Activated CD4-positive, alpha-beta T cell treated with anti-CD3 and anti-CD28 coated beads for 36 hours (primary cell): ENCODE measurements around the gene PTPN14. TPM values are rescaled to one million over a fixed set of nuclear protein-coding genes. Genes with fewer than 3 reads are reported as not detected.

Source experiments
- ATAC-seq: fragments of 200-7000 bp; cut with Tn5 transposase; one replicate; pipeline ENCODE4 v1.10.0; 2021; ENCODE audit warnings: mild to moderate bottlenecking, moderate library complexity
- CTCF ChIA-PET: fragments of 350-600 bp; sonication (Branson Sonifier 250); formaldehyde crosslinking; loops from one replicate; lab custom pipeline; 2021; ENCODE audit warnings: antibody characterized with exemption; lab: Charles Lee
- POLR2A ChIA-PET: fragments of 350-600 bp; sonication (Branson Sonifier 250); formaldehyde crosslinking; loops from one replicate; lab custom pipeline; 2021; ENCODE audit warnings: antibody characterized with exemption, inconsistent platforms; lab: Charles Lee
- DNase-seq: peaks from one replicate; pipeline ENCODE4 v3.0.0-alpha.2; 2020
- H3K27ac Mint-ChIP-seq: one replicate; pipeline ENCODE4 v1.8.0; 2021; ENCODE audit warnings: mixed read lengths
- H3K27me3 Mint-ChIP-seq: one replicate; pipeline ENCODE4 v1.8.0; 2021; ENCODE audit warnings: mixed read lengths
- H3K36me3 Mint-ChIP-seq: one replicate; pipeline ENCODE4 v1.8.0; 2021; ENCODE audit warnings: low read depth, mixed read lengths
- H3K4me1 Mint-ChIP-seq: one replicate; pipeline ENCODE4 v1.8.0; 2021; ENCODE audit warnings: mixed read lengths
- H3K4me3 Mint-ChIP-seq: one replicate; pipeline ENCODE4 v1.8.0; 2021; ENCODE audit warnings: mild to moderate bottlenecking, moderate library complexity, mixed read lengths
- H3K9me3 Mint-ChIP-seq: one replicate; pipeline ENCODE4 v1.8.0; 2021; ENCODE audit warnings: low read depth, mixed read lengths
- intact Hi-C, 2 experiments: fragments of 100-400 bp; cut with DNase I in 1 of 2; cut with micrococcal nuclease in 1 of 2; formaldehyde crosslinking; loops; one replicate each; pipeline versions ENCODE4 v1.14.2 to v1.15.1; 2022 to 2024; cut with DNase I, micrococcal nuclease
- total RNA-seq, 2 experiments: library from RNA; stranded (reverse); gene quantifications; one replicate each; pipeline ENCODE4 v1.2.3, GENCODE V29; 2021

Gene PTPN14
- total RNA-seq, 2 experiments from 2014 or later = 4.1 to 4.3 TPM

DNA sequence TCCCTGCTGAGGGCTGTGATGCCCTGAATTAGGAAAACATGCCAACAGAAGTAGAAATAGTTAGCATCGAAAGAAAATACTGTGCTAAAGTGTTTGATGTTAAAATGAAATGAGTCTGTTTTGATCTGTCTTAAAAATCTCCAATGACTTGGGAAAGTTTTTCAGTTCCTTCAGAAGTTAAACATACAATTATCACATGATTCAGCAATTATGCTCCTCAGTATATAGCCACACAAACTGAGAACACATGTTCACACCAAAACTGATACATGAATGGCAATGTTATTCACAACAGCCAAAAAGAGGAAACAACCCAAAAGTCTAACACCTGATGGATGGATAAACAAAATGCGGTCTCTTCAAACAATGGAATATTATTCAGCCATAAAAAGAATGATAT, 130.6 kb downstream of the PTPN14 start:
- peaks cover 10% of the 10 kb centered on the region for H3K4me1 Mint-ChIP-seq
- peaks cover 1% of the 10 kb centered on the region for H3K36me3 Mint-ChIP-seq
- ATAC-seq (no peak), DNase-seq (no peak)
- H3K27ac Mint-ChIP-seq = no peak overlapping the region
- intact Hi-C loops = no loop called here
- POLR2A ChIA-PET = no interaction called here
- CTCF ChIA-PET = interaction anchor here (1.2 kb wide), 1 partner anchor 8 kb away, joined by 3 read pairs; no protein-coding TSS in a partner anchor
- H3K9me3 Mint-ChIP-seq = no peaks in the 10 kb centered on the region
- H3K4me3 Mint-ChIP-seq = no peak overlapping the region
- no peaks in the 10 kb centered on the region for H3K27me3 Mint-ChIP-seq

GRCh38 chr1:214420341-214420740, 131.1 kb downstream of the PTPN14 start:
- no peak for DNase-seq
- ChIA-PET CTCF (no interaction called here), POLR2A (no interaction called here)
- ATAC-seq = no peak
- Mint-ChIP-seq H3K4me1 (peaks cover 8% of the 10 kb centered on the region), H3K9me3 (no peaks in the 10 kb centered on the region), H3K4me3 (no peak overlapping the region), H3K27me3 (no peaks in the 10 kb centered on the region), H3K27ac (no peak overlapping the region), H3K36me3 (peaks cover 1% of the 10 kb centered on the region)
- intact Hi-C loops = no loop called here

DNA sequence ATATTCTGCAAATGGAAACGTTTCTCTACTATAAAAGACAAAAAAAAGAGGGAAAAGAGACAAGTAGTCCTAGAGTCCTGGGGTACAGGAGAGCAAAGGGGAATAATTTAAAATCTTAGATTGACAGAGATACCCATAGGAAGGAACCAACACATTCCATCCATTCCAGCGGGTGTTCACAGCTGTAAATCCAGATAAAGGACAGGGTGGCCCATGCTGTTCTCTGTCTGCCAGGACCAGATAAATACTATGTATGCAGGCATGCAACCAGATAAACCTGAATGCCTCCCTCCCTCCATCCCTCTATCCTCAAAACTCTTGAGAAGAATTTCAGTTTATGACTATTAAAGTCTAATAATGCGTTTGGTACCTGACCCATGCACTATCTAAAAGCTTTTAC, 131.8 kb downstream of the PTPN14 start:
- Mint-ChIP-seq H3K4me3 (no peak overlapping the region), H3K27me3 (no peaks in the 10 kb centered on the region), H3K36me3 (peaks cover 1% of the 10 kb centered on the region), H3K9me3 (no peaks in the 10 kb centered on the region), H3K27ac (no peak overlapping the region), H3K4me1 (peaks cover 8% of the 10 kb centered on the region)
- intact Hi-C loops = no loop called here
- CTCF ChIA-PET = no interaction called here
- POLR2A ChIA-PET = no interaction called here
- DNase-seq = no peak
- no peak for ATAC-seq

DNA sequence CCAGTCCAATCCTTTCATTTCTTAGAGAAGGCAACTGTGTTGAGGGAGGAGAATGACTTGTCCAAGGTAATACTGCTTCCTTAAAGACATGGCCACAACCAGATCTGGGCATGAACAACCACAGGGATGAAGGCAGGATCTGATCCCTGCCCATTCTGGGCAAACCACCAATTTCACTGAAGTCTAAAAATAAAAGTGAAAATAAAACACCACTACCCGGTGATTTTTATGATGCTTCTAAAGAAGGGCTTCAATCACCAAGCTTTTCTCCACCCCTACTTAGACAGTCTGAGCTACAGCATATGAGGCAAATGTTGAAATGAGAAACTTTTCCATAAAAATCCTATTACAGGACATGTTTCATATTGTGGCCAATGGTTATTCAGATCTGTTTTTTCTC, 133.0 kb downstream of the PTPN14 start:
- DNase-seq = no peak
- H3K4me1 Mint-ChIP-seq = peaks cover 8% of the 10 kb centered on the region
- no peaks in the 10 kb centered on the region for H3K27me3 Mint-ChIP-seq
- peaks cover 1% of the 10 kb centered on the region for H3K36me3 Mint-ChIP-seq
- peak; percentile 23 for ATAC-seq
- no peak overlapping the region for H3K27ac Mint-ChIP-seq
- ChIA-PET POLR2A (no interaction called here), CTCF (interaction anchor here (0.7 to 1.5 kb wide), 3 partner anchors 9 to 90 kb away, joined by 3 to 5 read pairs (median 3); no protein-coding TSS in a partner anchor)
- H3K4me3 Mint-ChIP-seq = no peak overlapping the region
- intact Hi-C loops = no loop called here
- no peaks in the 10 kb centered on the region for H3K9me3 Mint-ChIP-seq

DNA sequence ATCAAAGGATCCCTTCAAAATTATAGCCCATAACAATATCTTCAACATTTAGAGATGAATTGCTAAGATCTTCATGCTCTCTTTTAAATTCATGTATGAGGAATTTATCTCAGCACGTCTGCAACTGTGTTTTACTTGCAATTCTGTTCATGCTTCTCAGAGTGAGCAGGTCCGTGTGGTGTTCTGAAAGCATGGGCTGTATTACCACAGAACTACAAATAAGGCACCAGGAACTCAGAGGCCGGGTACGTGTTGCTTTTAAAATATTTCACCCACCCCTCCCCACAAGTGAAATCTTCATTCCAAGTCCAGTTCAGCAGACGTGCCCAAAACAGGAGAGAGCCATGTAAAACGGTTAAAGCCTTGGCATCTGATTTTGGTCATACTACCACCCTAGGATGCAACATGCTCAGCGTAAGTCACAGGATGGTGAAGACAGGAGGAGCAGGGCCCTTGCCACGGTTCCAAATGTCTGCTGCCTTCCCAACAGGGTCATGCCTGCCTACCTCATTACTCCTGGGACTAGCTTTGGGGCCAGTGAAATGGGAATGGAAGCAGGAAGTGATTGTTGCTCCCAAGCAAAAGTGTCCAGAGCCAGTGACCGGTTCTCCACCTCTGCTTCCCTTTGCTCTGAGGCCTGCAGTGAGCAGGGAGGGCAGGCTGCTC, 133.7 kb downstream of the PTPN14 start:
- Mint-ChIP-seq H3K4me3 (no peak overlapping the region), H3K27me3 (no peaks in the 10 kb centered on the region), H3K27ac (no peak overlapping the region), H3K4me1 (peaks cover 8% of the 10 kb centered on the region), H3K36me3 (no peaks in the 10 kb centered on the region), H3K9me3 (no peaks in the 10 kb centered on the region)
- ATAC-seq (no peak), DNase-seq (no peak)
- ChIA-PET CTCF (interaction anchor here (1.5 kb wide), 1 partner anchor 10 kb away, joined by 5 read pairs; no protein-coding TSS in a partner anchor), POLR2A (no interaction called here)
- intact Hi-C loops = no loop called here

DNA sequence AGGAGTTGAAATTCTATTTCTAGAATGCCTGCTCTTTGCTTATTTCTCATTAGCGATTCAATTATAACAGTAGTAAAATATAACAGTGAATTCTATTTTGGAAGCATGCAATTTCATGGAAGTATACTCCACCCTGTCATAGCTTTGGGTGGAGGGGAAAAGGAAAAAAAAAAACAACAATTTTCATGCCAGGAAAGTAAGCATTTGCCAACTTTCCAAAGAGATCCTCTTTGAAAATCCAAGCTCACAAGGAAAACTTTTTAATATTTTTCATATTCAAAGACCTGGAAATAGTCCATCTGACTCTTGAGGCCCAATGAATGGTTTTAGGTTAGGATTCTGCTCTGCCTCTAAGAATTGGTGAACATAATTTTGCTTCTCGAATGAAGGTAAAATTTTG, 134.5 kb downstream of the PTPN14 start:
- intact Hi-C loops = no loop called here
- ATAC-seq = no peak
- CTCF ChIA-PET = no interaction called here
- Mint-ChIP-seq H3K27ac (no peak overlapping the region), H3K4me1 (peaks cover 8% of the 10 kb centered on the region), H3K4me3 (no peak overlapping the region), H3K9me3 (no peaks in the 10 kb centered on the region), H3K27me3 (no peaks in the 10 kb centered on the region), H3K36me3 (no peaks in the 10 kb centered on the region)
- POLR2A ChIA-PET = no interaction called here
- DNase-seq = no peak

- no peak for DNase-seq
- H3K36me3 Mint-ChIP-seq = no peaks in the 10 kb centered on the region
- no peak for ATAC-seq
- intact Hi-C loops = no loop called here
- no peaks in the 10 kb centered on the region for H3K27me3 Mint-ChIP-seq
- H3K4me1 Mint-ChIP-seq = peaks cover 8% of the 10 kb centered on the region
- ChIA-PET POLR2A (interaction anchor here (0.6 kb wide), 1 partner anchor 13 kb away, joined by 5 read pairs; no protein-coding TSS in a partner anchor), CTCF (no interaction called here)
- no peak overlapping the region for H3K4me3 Mint-ChIP-seq
- H3K9me3 Mint-ChIP-seq = no peaks in the 10 kb centered on the region
- no peak overlapping the region for H3K27ac Mint-ChIP-seq
Measured at GRCh38 chr1:214416417-214416816, 135.0 kb downstream of the PTPN14 start.

DNA sequence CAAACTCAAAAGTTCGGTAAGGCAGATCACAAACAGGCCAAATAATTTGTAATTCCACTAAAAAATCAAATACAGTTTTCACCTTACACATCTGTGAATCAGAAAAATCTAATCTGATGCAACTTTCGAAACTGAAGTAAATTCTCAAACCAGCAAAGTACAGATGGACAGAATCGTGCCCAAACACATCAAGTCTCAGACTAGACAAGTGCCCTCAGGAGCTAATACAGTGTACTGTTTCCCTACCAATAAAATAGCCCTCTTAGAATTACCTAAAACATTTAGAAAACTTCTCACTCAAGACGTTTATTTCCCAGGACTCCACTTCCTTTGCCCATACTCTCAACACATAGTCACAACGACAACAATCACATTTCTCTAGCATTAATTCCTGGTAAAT, 136.3 kb downstream of the PTPN14 start:
- Mint-ChIP-seq H3K4me1 (peaks cover 8% of the 10 kb centered on the region), H3K27me3 (no peaks in the 10 kb centered on the region), H3K27ac (no peak overlapping the region), H3K9me3 (peaks cover 2% of the 10 kb centered on the region), H3K36me3 (no peaks in the 10 kb centered on the region), H3K4me3 (no peak overlapping the region)
- DNase-seq = no peak
- ChIA-PET POLR2A (interaction anchor here (0.6 kb wide), 1 partner anchor 1557 kb away, joined by 3 read pairs; no protein-coding TSS in a partner anchor), CTCF (no interaction called here)
- intact Hi-C loops = no loop called here
- ATAC-seq = no peak

GRCh38 chr1:214414691-214415090, 136.7 kb downstream of the PTPN14 start:
- no peak for DNase-seq
- Mint-ChIP-seq H3K9me3 (peaks cover 2% of the 10 kb centered on the region), H3K36me3 (no peaks in the 10 kb centered on the region), H3K4me1 (peaks cover 8% of the 10 kb centered on the region), H3K27ac (no peak overlapping the region), H3K4me3 (no peak overlapping the region), H3K27me3 (no peaks in the 10 kb centered on the region)
- intact Hi-C loops = no loop called here
- ATAC-seq = no peak
- ChIA-PET POLR2A (no interaction called here), CTCF (no interaction called here)

GRCh38 chr1:214413315-214413714, 138.1 kb downstream of the PTPN14 start:
- Mint-ChIP-seq H3K27ac (no peak overlapping the region), H3K9me3 (peaks cover 2% of the 10 kb centered on the region), H3K36me3 (no peaks in the 10 kb centered on the region), H3K4me3 (no peak overlapping the region), H3K27me3 (no peaks in the 10 kb centered on the region), H3K4me1 (peaks cover 3% of the 10 kb centered on the region)
- ATAC-seq (no peak), DNase-seq (no peak)
- intact Hi-C loops = no loop called here
- POLR2A ChIA-PET = interaction anchor here (0.7 kb wide), 1 partner anchor 180 kb away, joined by 3 read pairs; no protein-coding TSS in a partner anchor
- CTCF ChIA-PET = interaction anchor here (0.5 to 1.3 kb wide), 5 partner anchors 8 to 152 kb away, joined by 3 to 5 read pairs (median 3); no protein-coding TSS in a partner anchor

GRCh38 chr1:214404571-214405213, 146.7 kb downstream of the PTPN14 start:
- Mint-ChIP-seq H3K27me3 (no peaks in the 10 kb centered on the region), H3K27ac (no peak overlapping the region), H3K4me1 (peaks cover 12% of the 10 kb centered on the region), H3K36me3 (no peaks in the 10 kb centered on the region), H3K4me3 (no peak overlapping the region), H3K9me3 (no peaks in the 10 kb centered on the region)
- CTCF ChIA-PET = interaction anchor here (0.7 to 1.2 kb wide), 6 partner anchors 11 to 180 kb away, joined by 3 to 4 read pairs (median 3); no protein-coding TSS in a partner anchor
- peak; percentile 26 for ATAC-seq
- no peak for DNase-seq
- intact Hi-C loops = no loop called here
- POLR2A ChIA-PET = no interaction called here

- POLR2A ChIA-PET = no interaction called here
- H3K36me3 Mint-ChIP-seq = no peaks in the 10 kb centered on the region
- intact Hi-C loops = no loop called here
Measured at GRCh38 chr1:214404154-214404553, 147.2 kb downstream of the PTPN14 start.

More at GRCh38 chr1:214404154-214404553, 147.2 kb downstream of the PTPN14 start:
- Mint-ChIP-seq H3K9me3 (no peaks in the 10 kb centered on the region), H3K4me3 (no peak overlapping the region), H3K27ac (no peak overlapping the region), H3K4me1 (peaks cover 12% of the 10 kb centered on the region), H3K27me3 (no peaks in the 10 kb centered on the region)
- no peak for DNase-seq
- peak; percentile 77 for ATAC-seq
- CTCF ChIA-PET = interaction anchor here (0.6 to 1.2 kb wide), 7 partner anchors 10 to 181 kb away, joined by 3 to 4 read pairs (median 3); no protein-coding TSS in a partner anchor
